ENCODE results near the gene CCDC71. TPM values are rescaled to one million over a fixed set of nuclear protein-coding genes. Genes with fewer than 3 reads are reported as not detected.

CCDC71 gene
- total RNA-seq, 2 experiments from 2014 or later, result 30.0 to 30.9 TPM

DNA sequence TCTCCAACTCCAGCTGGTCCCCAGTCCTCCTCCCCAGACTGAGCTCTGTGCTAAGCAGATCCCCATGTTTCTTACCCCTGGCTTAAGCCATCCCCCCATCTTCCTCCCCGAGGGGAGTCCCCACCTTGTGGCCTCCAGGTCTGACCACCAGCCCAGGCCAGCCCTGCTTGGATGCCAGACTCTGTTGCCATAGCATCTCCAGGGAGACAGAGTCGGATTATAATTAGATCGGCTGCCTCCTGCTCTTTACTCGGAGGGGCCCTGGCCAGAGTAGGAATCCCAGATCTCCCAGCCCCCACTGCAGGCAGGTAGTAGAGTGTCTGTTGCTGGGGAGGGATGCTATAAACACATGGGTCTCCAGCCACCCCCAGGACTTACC lies 7.7 kb upstream of the CCDC71 start:
- no peak overlapping the region for H3K27ac Mint-ChIP-seq

DNA sequence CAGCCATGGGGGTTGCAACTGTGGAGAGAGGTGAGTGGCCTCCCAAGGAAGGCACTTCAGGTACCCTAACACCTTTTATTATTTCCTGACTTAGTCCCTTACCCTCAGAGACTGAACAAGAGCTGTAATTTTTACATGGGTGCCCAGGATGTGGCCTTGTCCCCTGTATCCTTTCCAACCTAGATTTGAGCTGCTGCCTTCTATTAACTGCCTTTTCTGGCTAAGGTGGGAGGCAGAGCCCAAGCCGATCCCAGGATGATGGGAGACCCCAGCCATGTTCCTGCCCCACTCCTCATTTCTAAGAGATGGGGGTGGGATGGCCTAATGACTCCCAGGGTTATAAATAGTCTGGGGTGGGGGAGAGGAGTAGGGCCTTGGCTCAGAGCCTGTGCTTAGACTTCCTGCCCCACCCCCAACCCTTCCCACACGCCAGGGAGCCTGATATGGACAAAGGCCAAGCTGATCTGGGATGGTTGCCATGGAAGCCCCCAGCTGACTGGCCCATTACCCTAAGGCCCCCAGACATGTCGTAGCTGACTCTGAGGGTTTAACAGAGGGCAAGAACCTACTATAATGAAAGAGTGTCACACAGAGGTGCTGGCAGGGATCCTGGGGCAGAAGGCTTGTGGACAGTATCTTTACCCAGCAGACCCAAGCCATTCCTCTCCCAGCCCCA lies 7.1 kb upstream of the CCDC71 start:
- Mint-ChIP-seq H3K27me3 (no peaks in the 10 kb centered on the region), H3K9me3 (no peaks in the 10 kb centered on the region), H3K36me3 (no peaks in the 10 kb centered on the region), H3K27ac (no peak overlapping the region), H3K4me3 (no peak overlapping the region), H3K4me1 (peaks cover 18% of the 10 kb centered on the region)
- no peak for DNase-seq

More for the DNA sequence above, 7.7 kb upstream of the CCDC71 start:
- no peaks in the 10 kb centered on the region for H3K27me3 Mint-ChIP-seq
- no peaks in the 10 kb centered on the region for H3K36me3 Mint-ChIP-seq
- no peaks in the 10 kb centered on the region for H3K9me3 Mint-ChIP-seq
- no peak for DNase-seq
- H3K4me1 Mint-ChIP-seq, result peaks cover 18% of the 10 kb centered on the region
- H3K4me3 Mint-ChIP-seq, result no peak overlapping the region

DNA sequence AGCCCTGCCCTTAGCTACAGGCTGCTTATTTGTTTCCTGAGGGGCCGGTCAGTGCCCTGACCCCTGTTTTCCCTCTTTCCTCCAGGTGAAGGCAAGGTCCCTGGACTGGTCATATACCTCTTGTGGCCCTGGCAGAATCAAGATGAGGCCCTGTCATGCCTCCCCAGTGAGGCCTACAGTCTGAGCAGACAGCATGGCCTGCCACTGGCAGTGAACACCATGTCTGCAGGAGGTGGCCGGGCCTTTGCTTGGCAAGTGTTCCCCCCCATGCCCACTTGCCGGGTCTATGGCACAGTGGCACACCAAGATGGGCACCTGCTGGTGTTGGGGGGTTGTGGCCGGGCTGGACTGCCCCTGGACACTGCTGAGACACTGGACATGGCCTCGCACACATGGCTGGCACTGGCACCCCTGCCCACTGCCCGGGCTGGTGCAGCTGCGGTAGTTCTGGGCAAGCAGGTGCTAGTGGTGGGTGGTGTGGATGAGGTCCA lies 6.5 kb upstream of the CCDC71 start:
- Mint-ChIP-seq H3K27ac (no peak overlapping the region), H3K4me3 (no peak overlapping the region), H3K9me3 (no peaks in the 10 kb centered on the region), H3K27me3 (no peaks in the 10 kb centered on the region), H3K36me3 (no peaks in the 10 kb centered on the region), H3K4me1 (peaks cover 18% of the 10 kb centered on the region)
- no peak for DNase-seq

DNA sequence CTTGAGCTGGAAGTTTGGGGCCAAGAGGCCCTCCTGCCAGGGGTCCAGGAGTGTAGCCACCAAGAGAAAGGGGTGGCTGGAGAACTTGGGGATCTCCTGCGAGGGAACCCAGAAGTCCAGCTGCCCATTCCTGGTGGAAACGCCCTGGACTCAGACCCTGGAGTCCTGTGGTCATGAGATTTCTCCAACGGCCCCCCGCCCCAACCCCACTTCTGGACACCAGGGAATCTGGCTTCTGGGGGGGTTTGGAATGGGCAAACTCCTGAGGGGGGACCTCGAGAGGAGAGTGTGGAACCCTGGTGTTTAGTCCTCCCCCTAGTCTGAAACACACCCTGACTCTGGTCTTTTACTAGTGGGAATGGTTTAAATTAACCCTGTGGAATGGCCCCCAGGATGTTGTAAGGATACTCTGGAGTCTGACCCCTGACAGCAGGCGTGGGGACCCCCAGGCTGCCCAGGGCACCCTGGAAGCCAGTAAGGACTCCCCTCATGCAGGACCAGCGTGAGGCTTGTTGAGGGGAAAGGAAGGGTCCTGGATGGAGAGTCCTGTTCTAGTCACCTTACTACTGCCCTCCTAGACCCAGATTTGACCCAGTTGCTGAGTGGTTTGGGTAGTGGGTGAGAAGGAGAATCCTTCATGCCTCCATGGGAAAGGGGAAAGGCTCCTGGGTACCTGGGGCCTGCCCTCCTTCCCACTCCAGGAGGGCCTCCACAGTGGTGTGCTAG lies 5.8 kb upstream of the CCDC71 start:
- no peak for DNase-seq
- no peak overlapping the region for H3K4me3 Mint-ChIP-seq
- H3K36me3 Mint-ChIP-seq, result no peaks in the 10 kb centered on the region
- H3K27me3 Mint-ChIP-seq, result no peaks in the 10 kb centered on the region
- H3K4me1 Mint-ChIP-seq, result peaks cover 19% of the 10 kb centered on the region
- H3K27ac Mint-ChIP-seq, result no peak overlapping the region
- H3K9me3 Mint-ChIP-seq, result no peaks in the 10 kb centered on the region

DNA sequence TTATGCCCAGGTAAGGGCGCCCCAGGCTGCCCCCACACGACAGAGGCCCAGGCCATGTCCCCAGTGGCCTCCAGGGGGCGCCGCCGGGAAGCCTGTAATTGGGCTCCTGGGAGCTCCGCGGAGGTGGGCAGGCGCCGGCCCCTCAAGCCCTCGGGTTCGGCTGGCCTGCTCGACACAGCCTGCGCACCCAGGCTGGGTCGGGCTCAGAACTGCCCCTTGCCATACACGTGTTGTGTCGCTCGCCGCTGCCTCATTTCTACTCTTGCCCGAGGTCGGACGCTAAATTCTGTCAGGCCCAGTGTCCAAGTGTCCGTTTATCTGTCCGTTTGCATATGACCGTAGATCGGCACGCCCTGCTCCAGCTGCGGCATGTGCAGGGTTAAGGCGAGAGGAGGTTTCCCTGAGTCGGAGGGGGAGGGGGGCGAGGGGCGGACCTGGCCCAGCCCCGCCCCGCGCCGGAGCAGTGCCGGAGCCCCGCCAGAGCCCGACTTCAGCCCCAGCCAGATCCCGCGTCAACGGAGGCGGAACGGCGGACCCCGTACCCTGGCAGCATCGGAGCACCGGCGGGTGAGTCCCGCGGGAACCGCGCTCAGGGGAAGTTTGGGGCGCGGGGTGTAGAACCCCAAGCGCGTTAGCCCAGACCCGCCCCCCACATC lies 5.1 kb upstream of the CCDC71 start, which contains the start of gene KLHDC8B:
Gene KLHDC8B, plus strand, starts transcription at position 480 of the 656 bp plus-strand sequence. CDS start 1,172 bp downstream, outside the sequence.
- Mint-ChIP-seq H3K4me3 (peak within 1 kb of the TSS; percentile 81), H3K27ac (peak within 1 kb of the TSS; percentile 54), H3K9me3 (no peaks in the 10 kb centered on the region), H3K4me1 (peaks cover 24% of the 10 kb centered on the region), H3K36me3 (peaks cover under 1% of the 10 kb centered on the region), H3K27me3 (no peaks in the 10 kb centered on the region)
- peak; percentile 87 for DNase-seq

DNA sequence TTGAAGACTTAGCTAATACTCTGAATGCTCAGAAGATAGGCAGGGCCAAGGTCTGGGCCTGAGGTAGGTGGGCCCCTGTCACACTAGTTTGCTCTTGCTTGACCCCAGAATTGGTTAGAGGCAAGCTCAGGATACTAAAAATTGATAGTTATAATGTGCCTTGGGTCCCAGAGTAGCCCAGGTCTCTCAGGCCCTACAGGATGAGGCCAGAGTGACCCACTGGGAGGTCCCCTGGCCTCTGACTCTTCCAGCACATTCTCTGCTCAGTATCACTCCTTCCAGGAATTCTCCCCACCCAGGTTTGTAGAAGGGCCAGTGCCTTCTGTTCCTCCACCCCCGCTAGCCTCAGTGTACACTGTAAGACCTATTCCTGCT lies 4.6 kb upstream of the CCDC71 start:
- Mint-ChIP-seq H3K27ac (peak overlapping the region; percentile 54), H3K9me3 (no peaks in the 10 kb centered on the region), H3K4me1 (peaks cover 26% of the 10 kb centered on the region), H3K36me3 (peaks cover 2% of the 10 kb centered on the region), H3K4me3 (peak overlapping the region; percentile 81), H3K27me3 (no peaks in the 10 kb centered on the region)
- no peak for DNase-seq

DNA sequence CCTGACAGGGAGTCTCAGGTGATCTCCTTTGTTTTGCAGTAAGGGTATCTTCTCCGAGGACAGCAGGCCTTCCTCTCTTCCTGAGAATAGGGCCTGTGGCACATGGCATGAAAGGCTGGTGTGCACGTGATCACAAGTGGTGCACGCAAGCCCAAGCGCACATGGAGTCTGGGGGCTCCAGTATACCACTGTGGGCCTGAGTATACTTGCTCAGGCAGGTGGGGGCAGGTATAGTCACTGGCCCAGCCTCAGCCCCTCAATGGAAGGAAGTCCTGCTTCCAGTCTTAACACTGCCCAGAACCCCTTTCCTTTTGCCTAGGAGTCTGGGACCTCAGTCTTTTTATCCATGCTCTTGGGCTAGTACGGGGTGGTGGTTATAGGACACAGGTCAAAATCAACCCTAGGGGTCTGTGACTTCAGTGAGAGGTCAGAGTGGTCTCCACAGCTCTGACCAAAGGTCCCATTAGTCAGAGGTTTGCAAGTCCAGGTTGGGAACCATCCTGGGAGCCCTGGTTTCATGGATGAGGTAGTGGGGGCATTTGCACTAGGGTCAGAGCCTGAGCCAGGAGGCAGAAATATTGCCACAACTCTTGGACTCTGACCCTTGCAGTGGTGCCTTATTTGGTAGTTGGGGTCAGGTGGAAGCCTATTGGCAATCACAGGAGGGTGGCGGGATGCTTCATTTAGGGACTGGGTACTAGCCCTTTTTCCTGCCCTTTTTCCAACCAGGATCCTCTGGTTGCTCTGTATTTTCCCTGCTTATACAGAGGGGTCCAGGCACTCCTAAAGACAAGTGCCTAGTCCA lies 823 bp upstream of the CCDC71 start:
- H3K36me3 Mint-ChIP-seq, result peaks cover 27% of the 10 kb centered on the region
- peak overlapping the region; percentile 88 for H3K27ac Mint-ChIP-seq
- no peaks in the 10 kb centered on the region for H3K27me3 Mint-ChIP-seq
- DNase-seq, result no peak
- H3K4me1 Mint-ChIP-seq, result peaks cover 35% of the 10 kb centered on the region
- no peaks in the 10 kb centered on the region for H3K9me3 Mint-ChIP-seq
- H3K4me3 Mint-ChIP-seq, result peak overlapping the region; percentile 85

DNA sequence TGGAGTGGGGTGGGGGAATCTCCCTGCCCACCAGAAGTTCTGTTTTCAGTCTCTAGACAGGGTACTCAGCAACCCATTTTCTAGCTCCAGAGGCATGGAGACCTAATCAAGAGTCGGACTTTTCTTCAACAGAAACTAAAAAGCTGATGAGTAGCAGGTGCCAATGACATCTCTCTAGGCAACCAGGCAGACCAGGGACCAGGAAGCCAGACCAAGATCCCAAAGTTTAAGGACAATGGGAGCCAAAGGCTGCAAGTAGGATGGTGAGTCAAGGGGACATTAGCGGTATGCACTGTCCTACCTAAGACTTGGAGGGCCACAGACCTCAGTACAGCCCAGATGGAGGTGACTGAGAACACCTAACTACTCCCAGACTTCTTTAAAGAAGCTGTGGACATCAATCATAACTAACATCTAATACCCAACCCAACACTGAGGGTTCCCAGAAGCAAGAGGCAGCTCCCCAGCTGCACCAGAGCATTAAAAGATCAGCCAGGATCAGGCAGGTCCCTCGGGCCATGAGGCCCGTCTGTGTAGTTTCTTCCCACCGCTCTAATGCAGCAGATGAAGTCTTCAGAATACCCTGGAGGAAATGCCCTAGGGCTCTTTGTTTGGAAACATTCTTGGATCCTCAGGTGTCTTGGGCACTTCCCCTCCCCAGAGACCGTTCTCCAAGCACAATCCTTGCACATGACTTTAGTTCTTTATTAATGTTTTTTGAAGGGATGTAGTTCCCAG lies 979 bp downstream of the CCDC71 start:
- DNase-seq, result no peak
- peak overlapping the region; percentile 92 for H3K27ac Mint-ChIP-seq
- no peaks in the 10 kb centered on the region for H3K9me3 Mint-ChIP-seq
- peaks cover 29% of the 10 kb centered on the region for H3K36me3 Mint-ChIP-seq
- H3K27me3 Mint-ChIP-seq, result no peaks in the 10 kb centered on the region
- peaks cover 32% of the 10 kb centered on the region for H3K4me1 Mint-ChIP-seq
- H3K4me3 Mint-ChIP-seq, result peak overlapping the region; percentile 95

DNA sequence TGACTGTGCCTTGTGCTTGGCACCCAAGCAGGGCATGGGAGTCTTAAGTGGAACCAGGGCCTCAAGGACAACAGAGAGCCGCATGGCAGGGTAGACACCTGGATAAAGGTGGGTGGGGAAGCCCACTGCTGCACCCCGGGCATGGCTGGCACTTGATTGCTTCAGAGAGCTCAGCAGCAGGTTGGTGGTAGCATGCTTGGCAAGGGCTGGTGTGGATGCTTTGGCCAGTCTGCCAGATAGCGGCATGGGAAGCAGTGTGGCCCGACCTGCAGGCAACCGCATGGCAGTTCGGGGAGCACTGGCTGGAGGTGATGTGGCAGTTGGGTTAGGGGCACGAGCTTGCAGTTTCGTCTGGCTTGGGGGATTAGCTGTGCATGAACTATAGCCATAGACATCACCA lies 2.5 kb downstream of the CCDC71 start:
- no peaks in the 10 kb centered on the region for H3K27me3 Mint-ChIP-seq
- DNase-seq, result no peak
- peaks cover 36% of the 10 kb centered on the region for H3K4me1 Mint-ChIP-seq
- H3K27ac Mint-ChIP-seq, result peak overlapping the region; percentile 54
- H3K9me3 Mint-ChIP-seq, result no peaks in the 10 kb centered on the region
- peaks cover 29% of the 10 kb centered on the region for H3K36me3 Mint-ChIP-seq
- no peak overlapping the region for H3K4me3 Mint-ChIP-seq

DNA sequence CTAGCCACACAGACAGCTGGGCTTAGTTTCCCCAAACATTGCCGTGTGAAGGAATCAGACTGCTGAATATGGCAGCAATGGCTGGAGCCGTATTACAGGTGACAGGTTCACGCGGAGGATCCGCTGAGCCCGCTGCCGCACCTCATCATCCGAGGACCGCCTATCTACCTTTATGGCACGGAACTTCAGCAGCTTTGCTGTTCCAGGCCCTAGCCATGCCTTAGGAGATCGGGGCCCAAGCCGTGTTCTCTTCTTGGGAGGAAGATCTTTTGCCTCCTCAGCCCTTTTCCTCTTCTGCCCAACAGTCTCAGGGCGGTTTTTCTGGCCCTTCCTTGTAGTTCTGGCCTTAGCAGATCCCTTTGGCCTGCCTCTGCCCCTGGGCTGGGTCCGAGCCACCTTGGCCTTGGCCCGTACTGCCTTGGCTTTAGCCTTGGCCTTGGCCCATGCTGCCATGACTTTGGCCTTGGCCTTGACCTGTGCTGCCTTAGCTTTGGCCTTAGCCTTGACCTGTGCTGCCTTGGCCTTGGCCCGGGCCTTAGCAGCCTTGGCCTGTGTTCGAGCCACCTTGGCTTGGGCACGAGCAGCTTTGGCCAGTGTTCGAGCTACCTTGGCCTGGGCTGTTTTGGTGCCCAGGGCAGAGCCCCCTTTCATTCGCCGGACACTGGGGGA lies 3.2 kb downstream of the CCDC71 start:
- Mint-ChIP-seq H3K9me3 (no peaks in the 10 kb centered on the region), H3K27me3 (no peaks in the 10 kb centered on the region), H3K4me1 (peaks cover 37% of the 10 kb centered on the region), H3K36me3 (peaks cover 31% of the 10 kb centered on the region), H3K4me3 (no peak overlapping the region), H3K27ac (no peak overlapping the region)
- DNase-seq, result no peak

DNA sequence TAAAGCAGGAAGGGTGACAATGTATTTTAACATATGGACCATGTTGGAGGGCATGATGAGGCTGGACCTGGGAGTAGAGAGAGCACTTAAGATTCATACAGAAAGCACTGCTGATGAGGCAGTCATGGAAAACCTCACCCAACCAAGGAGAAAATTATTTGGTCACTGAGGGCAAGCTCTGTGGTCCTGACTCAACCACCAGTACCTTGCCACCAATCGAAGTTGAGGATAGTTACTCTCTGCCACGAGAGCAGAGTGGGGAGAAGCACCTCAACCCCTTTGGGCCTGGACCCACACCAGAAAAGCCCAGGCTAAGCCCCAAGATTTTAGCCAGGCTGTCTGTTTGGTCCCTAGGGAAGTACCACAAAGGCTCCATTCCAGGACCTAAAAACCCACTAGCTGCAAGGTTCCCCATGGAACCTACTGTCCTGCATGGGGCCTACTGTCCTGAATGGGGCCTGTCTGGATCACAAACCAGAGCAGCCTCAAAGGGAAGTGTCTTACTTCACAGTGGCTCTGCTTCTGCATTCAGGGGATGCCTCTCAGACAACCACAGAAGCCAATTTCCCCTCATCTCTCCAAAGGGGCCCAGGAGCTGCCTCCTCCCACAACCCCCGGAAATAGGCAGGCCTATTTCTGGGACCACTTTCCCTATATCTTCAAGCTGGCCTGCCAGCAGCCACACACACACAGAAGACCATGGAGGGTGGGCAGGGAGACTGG lies 4.2 kb downstream of the CCDC71 start:
- H3K4me3 Mint-ChIP-seq, result no peak overlapping the region
- H3K9me3 Mint-ChIP-seq, result no peaks in the 10 kb centered on the region
- peak overlapping the region; percentile 34 for H3K27ac Mint-ChIP-seq
- H3K27me3 Mint-ChIP-seq, result no peaks in the 10 kb centered on the region
- H3K36me3 Mint-ChIP-seq, result peaks cover 31% of the 10 kb centered on the region
- peak; percentile 16 for DNase-seq
- H3K4me1 Mint-ChIP-seq, result peaks cover 36% of the 10 kb centered on the region

DNA sequence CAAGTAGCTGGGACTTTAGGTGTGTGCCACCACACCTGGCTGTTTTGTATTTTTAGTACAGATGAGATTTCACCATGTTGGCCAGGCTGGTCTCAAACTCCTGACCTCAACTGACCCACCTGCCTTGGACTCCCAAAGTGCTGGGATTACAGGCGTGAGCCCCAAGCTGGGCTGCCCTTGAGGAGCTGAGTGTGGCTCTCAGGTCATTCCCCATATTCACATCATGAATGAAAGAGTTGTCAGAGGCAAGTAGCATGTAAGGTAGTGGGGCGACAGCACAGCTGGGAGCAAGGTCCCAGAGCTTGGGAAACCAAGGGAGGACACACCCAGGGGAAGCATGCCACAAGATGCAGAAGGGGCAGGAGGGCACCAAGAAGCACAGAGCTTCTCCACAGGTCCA lies 4.9 kb downstream of the CCDC71 start:
- H3K4me3 Mint-ChIP-seq, result no peak overlapping the region
- DNase-seq, result no peak
- H3K27me3 Mint-ChIP-seq, result no peaks in the 10 kb centered on the region
- H3K9me3 Mint-ChIP-seq, result no peaks in the 10 kb centered on the region
- H3K4me1 Mint-ChIP-seq, result peaks cover 31% of the 10 kb centered on the region
- H3K27ac Mint-ChIP-seq, result peak overlapping the region; percentile 42
- peaks cover 30% of the 10 kb centered on the region for H3K36me3 Mint-ChIP-seq

DNA sequence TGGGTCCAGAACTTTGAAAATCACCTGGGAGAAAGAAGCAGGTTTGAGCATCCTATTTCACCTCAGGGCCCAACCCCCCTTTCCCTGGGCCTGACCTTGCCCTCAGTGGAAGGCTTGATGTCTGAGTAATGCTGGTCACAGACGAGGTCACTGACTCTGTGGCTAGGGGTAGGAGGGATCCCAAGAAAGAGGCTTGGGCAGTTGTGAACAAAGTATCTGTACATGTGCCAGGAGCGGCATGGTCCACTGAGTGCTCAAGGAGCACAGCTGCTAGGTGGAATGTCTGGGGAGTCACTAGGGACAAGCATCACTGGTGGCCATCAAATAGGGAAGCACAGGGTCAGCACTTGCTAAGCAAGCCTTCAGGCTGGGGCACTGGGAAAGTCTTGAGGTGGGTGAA lies 7.3 kb downstream of the CCDC71 start:
- Mint-ChIP-seq H3K9me3 (no peaks in the 10 kb centered on the region), H3K4me1 (peaks cover 17% of the 10 kb centered on the region), H3K27me3 (no peaks in the 10 kb centered on the region), H3K4me3 (no peak overlapping the region), H3K36me3 (peaks cover 11% of the 10 kb centered on the region), H3K27ac (no peak overlapping the region)
- no peak for DNase-seq
